HG02623 (cell line): ENCODE data around the gene STT3A.

Experiments
- ATAC-seq: cut with Tn5 transposase; IDR thresholded peaks from one replicate; pipeline ENCODE4 v1.9.1; 2021; ENCODE audit warnings: moderate library complexity; ENCODE audit not compliant: unreplicated experiment

The STT3A gene

DNA sequence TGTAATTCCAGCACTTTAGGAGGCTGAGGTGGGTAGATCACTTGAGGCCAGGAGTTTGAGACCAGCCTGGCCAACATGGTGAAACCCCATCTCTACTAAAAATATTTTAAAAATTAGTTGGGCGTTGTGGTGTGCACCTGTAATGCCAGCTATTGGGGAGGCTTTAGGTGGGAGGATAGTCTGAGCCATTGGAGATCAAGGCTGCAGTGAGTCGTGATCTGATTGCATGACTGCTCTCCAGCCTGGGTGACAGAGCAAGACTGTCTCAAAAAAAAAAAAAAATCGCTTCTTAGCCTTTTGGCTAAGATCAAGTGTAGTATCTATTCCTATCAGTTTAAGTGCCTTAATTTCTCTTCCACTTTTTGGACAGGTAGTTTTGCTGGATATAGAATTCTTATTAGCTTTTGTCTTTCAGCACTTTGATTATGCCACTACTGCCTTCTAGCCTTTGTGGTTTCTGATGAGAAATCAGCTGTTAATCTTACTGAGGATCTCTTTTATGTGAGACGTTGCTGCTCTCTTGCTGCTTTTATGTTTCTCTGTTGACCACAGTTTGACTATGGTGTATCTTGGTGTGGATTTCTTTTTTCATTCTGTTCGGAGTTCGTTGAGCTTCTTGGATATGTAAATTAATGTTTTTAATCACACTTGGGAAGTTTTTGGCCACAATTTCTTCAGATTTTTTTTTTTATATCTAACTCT, 57.0 kb downstream of the STT3A start:
- no peak for ATAC-seq

DNA sequence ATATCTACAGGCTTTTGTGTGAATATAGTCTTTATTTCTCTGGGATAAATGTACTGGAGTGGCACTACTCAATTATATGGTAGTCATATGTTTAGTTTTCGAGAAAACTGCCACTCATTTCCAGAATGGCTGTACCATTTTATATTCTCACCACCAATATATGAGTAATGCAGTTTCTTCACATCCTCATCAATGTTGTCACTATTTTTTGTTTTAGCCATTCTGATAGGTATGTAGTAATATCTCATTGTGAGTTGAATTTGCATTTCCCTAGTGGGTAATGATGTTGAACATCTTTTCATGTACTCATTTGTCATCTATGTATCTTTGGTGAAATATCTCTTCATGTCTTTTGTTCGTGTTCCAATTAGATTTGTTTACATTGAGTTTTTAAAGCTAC, 70.0 kb downstream of the STT3A start:
- no peak for ATAC-seq

DNA sequence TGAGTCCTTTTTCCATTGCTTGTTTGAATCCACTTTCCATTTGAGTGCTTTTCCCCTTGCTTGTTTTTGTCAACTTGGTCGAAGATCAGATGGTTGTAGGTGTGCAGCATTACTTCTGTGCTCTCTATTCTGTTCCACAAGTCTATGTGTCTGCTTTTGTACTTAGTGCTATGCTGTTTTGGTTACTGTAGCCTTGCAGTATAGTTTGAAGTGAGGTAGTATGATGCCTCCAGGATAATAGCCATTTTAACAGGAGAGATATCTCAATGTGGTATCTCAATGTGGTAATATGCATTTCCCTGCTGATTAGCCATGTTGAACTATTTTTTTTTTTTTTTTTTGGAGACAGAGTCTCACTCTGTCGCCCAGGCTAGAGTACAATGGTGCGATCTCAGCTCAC, 71.3 kb downstream of the STT3A start:
- no peak for ATAC-seq

DNA sequence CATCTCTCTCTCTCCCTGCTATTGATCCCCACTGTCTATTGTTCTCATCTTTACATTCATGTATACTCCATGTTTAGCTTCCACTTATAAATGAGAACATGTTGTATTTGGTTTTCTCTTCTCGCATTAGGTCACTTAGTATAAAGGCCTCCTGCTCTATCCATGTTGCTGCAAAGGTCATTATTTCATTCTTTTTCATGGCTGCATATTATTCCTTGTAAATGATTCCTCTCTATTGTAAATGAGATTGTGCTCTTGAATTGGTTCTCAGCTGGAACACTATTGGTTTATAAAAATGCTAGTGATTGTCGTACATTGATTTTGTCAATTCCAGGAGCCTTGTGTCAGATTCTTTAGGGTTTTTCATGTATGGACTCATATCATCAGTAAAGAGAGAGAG, 74.5 kb downstream of the STT3A start:
- ATAC-seq, result no peak

DNA sequence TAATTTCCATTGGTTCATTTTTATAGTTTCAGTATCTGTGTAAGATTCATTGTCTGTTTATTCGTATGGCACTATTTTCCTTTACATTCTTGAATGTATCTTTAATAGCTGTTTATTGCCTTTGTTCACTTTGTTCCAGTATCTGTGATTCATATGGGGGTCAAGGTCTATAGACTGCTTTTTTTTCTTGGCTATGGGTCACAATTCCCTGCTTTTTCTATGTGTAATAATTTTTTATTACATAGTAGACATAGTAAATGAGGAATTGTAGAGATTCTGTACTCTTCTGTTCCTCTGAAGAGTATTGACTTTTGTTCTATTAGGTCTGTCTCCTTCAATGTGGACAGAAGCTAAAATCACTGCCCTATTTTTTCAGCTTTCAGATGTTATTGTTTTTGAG, 77.5 kb downstream of the STT3A start:
- no peak for ATAC-seq

DNA sequence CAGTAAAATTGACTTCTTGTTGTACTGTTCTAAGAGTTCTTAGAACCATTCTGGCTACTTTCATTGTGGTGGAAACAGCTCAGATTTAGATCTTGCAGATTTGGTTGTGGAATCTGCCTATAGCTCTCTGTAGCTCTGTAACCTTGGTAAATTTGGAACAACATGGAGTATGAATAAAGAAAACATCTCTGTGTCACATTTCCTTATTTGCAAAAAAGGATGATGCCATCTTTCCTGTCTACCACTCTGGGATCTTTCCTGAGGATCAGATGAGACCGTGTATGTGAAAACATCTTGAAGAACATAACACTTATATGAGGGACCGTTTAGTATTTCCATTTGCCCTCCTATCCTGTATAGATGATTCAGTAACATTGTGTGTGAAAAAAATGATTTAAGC, 78.9 kb downstream of the STT3A start:
- ATAC-seq, result no peak
